Thymus (tissue), 11 donors: Measurements from ENCODE around the gene NHLRC4. TPM values are rescaled to one million over a fixed set of nuclear protein-coding genes. Genes with fewer than 3 reads are reported as not detected.

Source experiments
- DNase-seq, 9 donors: peaks; one replicate each; pipeline ENCODE4 v3.0.0-alpha.2; 2013; ENCODE audit warnings: low spot score in 9 of 9, low read depth in 6 of 9, missing footprints in 1 of 9
- H3K27ac ChIP-seq, 2 donors: one replicate each; pipeline ENCODE4 v1.5.1; 2013; ENCODE audit warnings: control low read depth in 1 of 2, low read depth in 1 of 2, low read length in 1 of 2, mild to moderate bottlenecking in 1 of 2, moderate library complexity in 1 of 2
- H3K27me3 ChIP-seq, 2 donors: one replicate each; pipeline ENCODE4 v1.5.1; 2013; ENCODE audit warnings: low read length in 1 of 2; ENCODE audit not compliant: control insufficient read depth in 2 of 2, insufficient read depth in 1 of 2
- H3K36me3 ChIP-seq, 2 donors: one replicate each; pipeline ENCODE4 v1.5.1; 2013; ENCODE audit warnings: low read length in 1 of 2, mild to moderate bottlenecking in 1 of 2, moderate library complexity in 1 of 2; ENCODE audit not compliant: control insufficient read depth in 2 of 2, insufficient read depth in 2 of 2
- H3K4me1 ChIP-seq, 2 donors: one replicate each; pipeline ENCODE4 v1.5.1; 2013; ENCODE audit warnings: low read length in 2 of 2; ENCODE audit not compliant: control insufficient read depth in 2 of 2, insufficient read depth in 2 of 2
- H3K4me3 ChIP-seq, 2 donors: one replicate each; pipeline ENCODE4 v1.5.1; 2013; ENCODE audit warnings: low read length in 2 of 2, control low read depth in 1 of 2, mild to moderate bottlenecking in 1 of 2
- H3K9me3 ChIP-seq, 2 donors: one replicate each; pipeline ENCODE4 v1.5.1; 2013; ENCODE audit warnings: low read length in 1 of 2, mild to moderate bottlenecking in 1 of 2; ENCODE audit not compliant: control insufficient read depth in 2 of 2, insufficient read depth in 1 of 2
- WGBS: extraction: QIAGEN DNeasy Blood & Tissue Kit; methylation state at CpG from one replicate; pipeline ENCODE4 v1.1.7; 2013; 5-methylcytosine and 5-hydroxymethylcytosine counted together
- polyA plus RNA-seq: library from polyadenylated mRNA; stranded (reverse); fragments of 200-250 nt; gene quantifications from one replicate; pipeline ENCODE4 v1.2.3, GENCODE V29; 2013
- total RNA-seq: library from RNA; stranded (reverse); fragments of 120-200 nt; gene quantifications from one replicate; pipeline ENCODE4 v1.2.4, GENCODE V29; 2013
- donor health status: healthy.

Gene NHLRC4
- total and polyA plus RNA-seq, 2 donors: 3.1 to 5.5 TPM

DNA sequence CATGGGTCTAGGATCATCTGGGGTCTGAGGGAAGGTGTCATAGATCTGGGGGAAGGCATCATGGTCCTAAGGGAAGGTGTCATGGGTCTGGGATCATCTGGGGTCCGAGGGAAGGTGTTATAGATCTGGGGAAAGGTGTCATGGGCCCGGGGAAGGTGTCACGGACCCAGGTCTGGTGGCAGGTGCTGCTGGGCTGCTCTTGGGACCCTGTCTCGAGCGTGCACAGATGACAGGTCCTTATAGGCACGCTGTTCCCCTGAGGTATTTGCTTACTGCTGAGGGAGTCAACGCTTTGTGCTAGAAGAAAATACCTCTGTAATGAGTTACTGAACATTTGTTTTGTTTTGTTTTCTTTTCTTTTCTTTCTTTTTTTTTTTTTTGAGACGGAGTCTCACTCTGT lies 24.4 kb downstream of the NHLRC4 start:
- H3K4me1 ChIP-seq: peaks cover 26 to 65% of the 10 kb centered on the region in 2 donors
- peak overlapping the region; percentile 75 to 85 for H3K4me3 ChIP-seq
- H3K27me3 ChIP-seq: no peaks in the 10 kb centered on the region
- peaks cover 0 to 3% of the 10 kb centered on the region in 2 donors for H3K9me3 ChIP-seq
- WGBS: 93% methylated on average over 8 of the region's 8 CpGs
- peaks cover 18% of the 10 kb centered on the region in 2 donors for H3K36me3 ChIP-seq
- no peak for DNase-seq
- no peak overlapping the region for H3K27ac ChIP-seq

- H3K9me3 ChIP-seq: peaks cover 0 to 3% of the 10 kb centered on the region in 2 donors
- H3K36me3 ChIP-seq: peaks cover 26% of the 10 kb centered on the region in 2 donors
- WGBS: 94% methylated on average over 15 of the region's 15 CpGs
- H3K27me3 ChIP-seq: no peaks in the 10 kb centered on the region
- peaks cover 26 to 69% of the 10 kb centered on the region in 2 donors for H3K4me1 ChIP-seq
- peak overlapping the region in 1 of 2 donors; percentile 7 for H3K4me3 ChIP-seq
- H3K27ac ChIP-seq: peak overlapping the region; percentile 32 to 36
- no peak for DNase-seq
These were observed 25.2 kb downstream of the NHLRC4 start for GRCh38 chr16:591892-592517.

GRCh38 chr16:592518-593306 lies 25.9 kb downstream of the NHLRC4 start:
- Histone ChIP-seq H3K36me3 (peaks cover 28 to 29% of the 10 kb centered on the region in 2 donors), H3K9me3 (peaks cover 0 to 3% of the 10 kb centered on the region in 2 donors), H3K27me3 (no peaks in the 10 kb centered on the region), H3K4me1 (peaks cover 25 to 64% of the 10 kb centered on the region in 2 donors), H3K4me3 (no peak overlapping the region), H3K27ac (peak overlapping the region; percentile 38 to 44)
- WGBS: 87% methylated on average over 24 of the region's 24 CpGs
- no peak for DNase-seq

GRCh38 chr16:593406-593805 lies 26.6 kb downstream of the NHLRC4 start:
- Histone ChIP-seq H3K4me3 (no peak overlapping the region), H3K36me3 (peaks cover 28 to 29% of the 10 kb centered on the region in 2 donors), H3K4me1 (peaks cover 18 to 58% of the 10 kb centered on the region in 2 donors), H3K27ac (peak overlapping the region in 1 of 2 donors; percentile 44), H3K9me3 (peaks cover 0 to 3% of the 10 kb centered on the region in 2 donors), H3K27me3 (no peaks in the 10 kb centered on the region)
- DNase-seq: no peak
- WGBS: 94% methylated on average over 9 of the region's 9 CpGs

- Histone ChIP-seq H3K4me1 (peaks cover 17 to 55% of the 10 kb centered on the region in 2 donors), H3K9me3 (peaks cover 0 to 3% of the 10 kb centered on the region in 2 donors), H3K27ac (peak overlapping the region in 1 of 2 donors; percentile 44), H3K36me3 (peaks cover 30 to 33% of the 10 kb centered on the region in 2 donors), H3K4me3 (no peak overlapping the region), H3K27me3 (no peaks in the 10 kb centered on the region)
- 95% methylated on average over 16 of the region's 16 CpGs for WGBS
- DNase-seq: no peak
These were observed 27.0 kb downstream of the NHLRC4 start for GRCh38 chr16:593807-594206.

GRCh38 chr16:595094-595528 lies 28.3 kb downstream of the NHLRC4 start:
- Histone ChIP-seq H3K27me3 (no peaks in the 10 kb centered on the region), H3K9me3 (peaks cover 0 to 3% of the 10 kb centered on the region in 2 donors), H3K4me1 (peaks cover 17 to 57% of the 10 kb centered on the region in 2 donors), H3K27ac (no peak overlapping the region), H3K4me3 (no peak overlapping the region), H3K36me3 (peaks cover 35 to 42% of the 10 kb centered on the region in 2 donors)
- DNase-seq: peak in 1 of 9 donors; percentile 37
- 88% methylated on average over 18 of the region's 18 CpGs for WGBS

- DNase-seq: no peak
- WGBS: 94% methylated on average over 34 of the region's 34 CpGs
- Histone ChIP-seq H3K4me1 (peaks cover 18 to 60% of the 10 kb centered on the region in 2 donors), H3K27ac (peak overlapping the region in 1 of 2 donors; percentile 4), H3K9me3 (no peaks in the 10 kb centered on the region), H3K27me3 (no peaks in the 10 kb centered on the region), H3K36me3 (peaks cover 35 to 42% of the 10 kb centered on the region in 2 donors), H3K4me3 (no peak overlapping the region)
These were observed 29.3 kb downstream of the NHLRC4 start for GRCh38 chr16:595942-596735.

- DNase-seq: no peak
- H3K4me3 ChIP-seq: no peak overlapping the region
- no peaks in the 10 kb centered on the region for H3K9me3 ChIP-seq
- H3K4me1 ChIP-seq: peaks cover 20 to 63% of the 10 kb centered on the region in 2 donors
- no peak overlapping the region for H3K27ac ChIP-seq
- H3K36me3 ChIP-seq: peaks cover 35 to 42% of the 10 kb centered on the region in 2 donors
- WGBS: 96% methylated on average over 12 of the region's 12 CpGs
- H3K27me3 ChIP-seq: no peaks in the 10 kb centered on the region
These were observed 29.9 kb downstream of the NHLRC4 start for GRCh38 chr16:596736-597060.
